GM18870 (cell line): ENCODE data around the gene RGS18.
"Not testable (repeated sequence)": the region's sequence is repeated elsewhere in the genome, so short reads cannot be mapped to it uniquely, and the experiment has no call there.

Experiments
- ATAC-seq: cut with Tn5 transposase; IDR thresholded peaks from one replicate; pipeline ENCODE4 v1.9.1; 2021; ENCODE audit warnings: moderate library complexity; ENCODE audit not compliant: unreplicated experiment

Gene RGS18, protein sequence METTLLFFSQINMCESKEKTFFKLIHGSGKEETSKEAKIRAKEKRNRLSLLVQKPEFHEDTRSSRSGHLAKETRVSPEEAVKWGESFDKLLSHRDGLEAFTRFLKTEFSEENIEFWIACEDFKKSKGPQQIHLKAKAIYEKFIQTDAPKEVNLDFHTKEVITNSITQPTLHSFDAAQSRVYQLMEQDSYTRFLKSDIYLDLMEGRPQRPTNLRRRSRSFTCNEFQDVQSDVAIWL

DNA sequence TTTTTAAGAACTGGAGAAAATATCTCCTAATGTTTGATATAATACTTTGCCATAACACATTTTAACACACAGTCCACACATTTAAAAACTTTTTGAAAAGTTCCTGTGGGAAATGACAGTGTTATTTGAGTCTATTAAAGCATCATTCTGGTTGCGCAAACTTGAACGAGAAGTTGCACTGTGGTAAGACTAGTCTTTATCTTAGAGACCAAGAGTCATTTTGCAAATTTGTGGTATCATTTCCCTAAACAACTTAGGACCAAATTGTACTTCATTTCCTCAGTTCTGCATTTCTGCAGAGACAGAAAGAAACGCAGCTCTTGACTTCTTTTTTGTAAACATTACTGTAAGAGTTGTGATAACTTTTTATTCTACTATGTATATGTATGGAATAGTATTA is at the start of gene RGS18:
RGS18 (plus strand) TSS at position 282 of the 400 bp plus-strand sequence. CDS start 176 bp downstream, outside the sequence.
- ATAC-seq, result peak; percentile 84

DNA sequence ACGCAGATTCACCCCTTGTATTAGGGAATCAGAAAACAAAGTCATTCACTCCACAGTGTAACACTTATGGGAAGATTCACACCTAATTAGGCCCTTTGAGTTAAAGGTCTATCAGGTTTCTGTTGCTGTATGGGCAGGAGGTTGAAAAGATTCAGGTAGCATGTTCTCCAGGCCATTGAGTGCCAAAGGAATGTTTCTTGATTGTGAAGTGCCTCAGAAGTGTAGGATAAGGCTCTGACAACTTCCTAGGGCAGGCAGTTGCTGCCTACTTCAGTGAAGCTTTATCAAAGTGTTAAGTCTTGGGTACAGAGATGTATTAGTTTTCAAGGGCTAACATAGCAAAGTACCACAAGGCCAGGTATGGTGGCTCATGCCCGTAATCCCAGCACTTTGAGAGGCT is 48.7 kb upstream of the RGS18 start:
- ATAC-seq, result no peak

DNA sequence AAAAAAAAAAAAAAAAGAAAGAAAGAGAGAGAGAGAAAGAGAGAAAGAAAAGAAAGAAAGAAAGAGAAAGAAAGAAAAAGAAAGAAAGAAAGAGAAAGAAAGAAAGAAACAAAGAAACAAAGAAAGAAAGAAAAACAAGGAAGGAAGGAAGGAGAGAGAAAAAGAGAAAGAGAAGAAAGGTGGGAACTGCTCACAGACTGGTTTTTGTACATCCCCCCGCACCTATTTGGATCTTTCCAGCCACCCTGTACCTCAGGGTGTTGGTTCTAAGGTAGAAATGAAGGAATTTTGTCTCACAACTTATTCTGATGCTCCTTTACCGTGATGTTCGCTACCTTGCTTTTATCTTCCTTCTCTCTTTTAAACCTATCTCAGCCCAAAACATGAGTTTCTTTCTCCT is 43.3 kb upstream of the RGS18 start:
- ATAC-seq, result no peak

DNA sequence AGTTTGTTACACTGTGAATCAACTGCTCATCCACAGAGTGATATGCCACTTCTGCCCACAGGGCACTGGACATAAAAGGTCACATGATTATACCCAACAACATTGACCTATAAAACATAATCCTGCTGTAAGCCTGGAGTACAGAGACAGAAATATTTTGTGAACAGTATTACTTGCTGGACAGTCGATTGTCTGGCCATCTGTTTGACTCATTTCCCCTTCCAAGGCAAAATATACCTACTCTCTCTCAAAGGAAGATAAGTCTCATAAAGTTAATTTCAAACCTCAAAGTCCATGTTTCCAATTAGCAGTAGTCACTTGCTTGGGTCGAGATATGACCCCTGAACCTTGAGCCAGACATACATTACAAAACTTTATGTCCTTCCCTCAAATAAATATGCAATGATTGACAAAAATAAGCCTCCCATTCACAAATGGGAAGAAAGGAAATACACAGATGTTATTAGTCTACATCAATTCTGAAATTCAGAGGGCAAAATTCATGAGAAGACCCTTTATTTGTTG is 39.3 kb upstream of the RGS18 start:
- no peak for ATAC-seq

DNA sequence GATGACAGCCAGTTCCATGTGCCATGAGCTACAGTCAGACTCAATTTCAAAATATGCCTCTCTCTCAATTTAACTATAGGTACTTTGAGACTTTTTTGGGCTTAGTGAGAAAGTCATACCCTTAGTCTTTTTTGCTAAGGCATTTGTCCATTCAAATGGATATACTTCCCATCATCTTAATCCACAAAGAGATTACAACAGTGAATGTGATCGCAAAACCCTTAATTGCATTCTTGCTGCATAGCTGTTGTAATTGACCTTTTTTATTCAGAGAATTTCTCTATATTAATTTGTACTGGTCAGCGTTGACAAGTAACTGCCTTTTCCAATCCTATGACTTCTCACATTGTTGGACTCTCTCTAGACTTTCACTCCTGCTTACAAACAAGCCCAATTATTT is 38.6 kb upstream of the RGS18 start:
- ATAC-seq, result no peak

DNA sequence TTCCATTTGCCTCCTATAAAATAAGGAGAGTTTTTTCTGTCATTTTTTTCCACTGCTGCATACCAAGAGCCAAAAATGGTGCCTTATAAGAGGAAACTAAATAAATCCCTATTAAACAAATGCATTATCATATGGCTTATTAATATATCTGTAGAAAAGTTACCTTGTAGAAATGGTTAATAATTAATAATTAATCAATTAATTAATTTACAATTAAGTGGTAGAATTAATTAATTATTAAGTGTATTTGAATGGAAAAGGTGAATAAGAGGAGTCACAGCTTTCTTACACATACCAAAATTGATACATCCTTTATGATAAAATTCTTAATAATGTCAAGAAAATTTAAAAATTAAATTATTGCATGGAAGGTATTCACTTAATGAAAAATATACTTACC is 35.6 kb upstream of the RGS18 start:
- ATAC-seq, result no peak

DNA sequence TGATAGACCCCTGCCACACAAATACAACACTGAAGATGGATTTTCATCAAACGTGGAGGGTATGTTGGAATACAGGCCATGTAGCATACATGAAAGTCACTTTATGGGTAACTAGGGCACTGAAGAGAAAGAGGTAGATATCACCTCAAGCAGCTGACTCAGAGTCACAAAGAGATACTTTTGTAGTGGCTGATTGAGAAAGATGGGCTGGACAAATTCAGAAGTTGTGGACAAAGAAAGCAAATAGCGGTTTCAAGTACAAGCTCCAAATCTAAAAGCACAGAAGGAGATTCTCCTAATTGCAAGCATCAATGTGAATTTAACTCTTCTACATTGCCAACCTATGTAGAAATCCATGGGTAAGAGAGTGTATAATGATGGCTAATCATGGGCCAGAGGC is 35.0 kb upstream of the RGS18 start:
- no peak for ATAC-seq

DNA sequence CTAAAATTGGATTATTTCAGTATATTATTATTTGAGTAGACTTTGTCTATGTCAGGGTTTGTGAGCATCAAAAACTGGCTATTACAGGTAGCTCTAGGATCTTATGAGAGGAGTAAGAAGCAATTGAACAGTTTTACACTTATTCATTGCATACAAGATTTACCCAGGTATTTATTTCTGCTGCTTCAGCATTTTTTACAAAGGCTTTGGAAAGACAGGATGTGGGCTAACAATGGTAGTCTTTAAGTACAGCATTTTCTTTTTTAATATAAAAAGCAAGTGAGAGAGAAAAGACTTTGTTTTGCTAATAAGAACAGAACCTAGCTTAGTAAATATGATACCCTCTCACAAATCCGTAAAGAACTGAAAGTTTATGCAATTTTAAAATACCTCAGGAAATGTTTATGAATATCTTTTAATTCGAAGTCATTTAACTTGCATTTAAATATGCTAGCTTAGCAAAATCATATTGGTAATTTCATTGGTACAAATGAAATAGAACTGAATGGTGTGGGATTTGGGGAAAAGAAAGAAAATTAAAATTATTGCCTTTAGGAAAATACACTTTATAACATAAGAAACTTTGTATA is 32.1 kb upstream of the RGS18 start:
- no peak for ATAC-seq

DNA sequence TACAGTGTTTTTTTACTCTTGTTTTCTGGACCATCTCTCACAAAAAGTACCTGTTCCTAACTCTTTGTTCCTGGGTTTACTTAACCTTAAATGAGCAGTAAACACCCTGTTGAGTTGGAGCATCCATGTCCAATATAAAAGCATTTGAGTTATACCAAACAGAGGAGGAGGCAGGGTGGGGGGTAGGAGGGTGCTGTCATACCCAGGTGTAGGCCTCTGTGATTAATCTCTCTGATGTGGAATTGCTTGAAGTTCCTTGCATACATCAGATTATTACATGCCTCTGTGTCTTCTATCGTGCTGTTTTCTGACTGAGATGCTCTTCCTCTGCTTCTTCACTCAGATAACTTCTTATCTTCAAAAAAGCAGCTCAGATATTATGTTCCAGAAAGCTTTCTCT is 28.1 kb upstream of the RGS18 start:
- ATAC-seq, result no peak

DNA sequence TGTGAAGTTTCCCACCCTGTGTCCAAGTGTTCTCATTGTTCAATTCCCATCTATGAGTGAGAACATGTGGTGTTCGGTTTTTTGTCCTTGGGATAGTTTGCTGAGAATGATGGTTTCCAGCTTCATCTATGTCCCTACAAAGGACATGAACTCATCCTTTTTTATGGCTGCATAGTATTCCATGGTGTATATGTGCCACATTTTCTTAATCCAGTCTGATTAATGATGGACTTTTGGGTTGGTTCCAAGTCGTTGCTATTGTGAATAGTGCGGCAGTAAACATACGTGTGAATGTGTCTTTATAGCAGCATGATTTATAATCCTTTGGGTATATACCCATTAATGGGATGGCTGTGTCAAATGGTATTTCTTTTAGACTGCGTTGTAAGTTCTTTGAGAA is 27.4 kb upstream of the RGS18 start:
- ATAC-seq, result not testable (repeated sequence)

DNA sequence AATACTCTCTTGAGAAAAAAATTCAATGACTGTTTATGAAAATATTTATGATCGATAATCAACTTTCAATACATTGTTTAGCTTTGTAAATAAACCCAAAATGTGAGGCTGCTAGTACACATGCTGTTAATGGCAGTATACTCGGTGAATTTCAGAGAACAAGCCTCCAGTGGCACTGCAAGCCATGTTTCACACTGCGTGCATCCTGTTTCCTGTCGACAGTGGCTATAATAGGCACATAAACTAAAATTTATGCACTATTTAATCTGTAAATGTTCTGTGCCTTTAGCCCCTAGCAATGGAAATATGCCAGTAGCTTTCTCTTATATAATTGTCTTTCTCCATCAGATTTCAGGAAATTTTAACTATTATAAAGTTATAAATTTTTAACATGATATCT is 26.3 kb upstream of the RGS18 start:
- no peak for ATAC-seq

DNA sequence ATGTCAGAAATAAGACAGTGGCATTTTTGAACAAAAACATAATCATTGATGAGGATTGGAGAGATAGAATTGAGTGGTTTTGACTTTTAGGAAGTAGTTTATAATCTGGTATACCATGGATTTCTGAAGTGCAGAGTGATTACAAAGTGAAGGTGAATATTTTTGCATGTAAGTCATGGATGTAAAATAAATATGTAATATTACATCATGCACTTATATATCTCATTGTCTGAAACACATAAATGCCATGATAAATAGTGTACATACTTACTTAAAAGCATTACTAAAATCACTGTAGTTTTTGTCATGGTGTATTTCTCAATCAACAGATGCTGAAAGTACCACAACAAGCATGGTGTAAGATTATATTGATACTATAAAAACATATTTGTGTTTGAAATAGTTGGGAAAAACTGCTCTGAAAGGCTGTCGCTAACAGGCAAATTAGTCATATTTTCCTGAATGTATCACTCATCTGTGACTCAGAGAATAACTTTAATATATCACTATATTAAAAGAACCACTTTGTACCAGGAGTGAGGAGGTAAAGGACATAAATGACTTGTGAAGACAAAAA is 24.8 kb upstream of the RGS18 start:
- no peak for ATAC-seq

DNA sequence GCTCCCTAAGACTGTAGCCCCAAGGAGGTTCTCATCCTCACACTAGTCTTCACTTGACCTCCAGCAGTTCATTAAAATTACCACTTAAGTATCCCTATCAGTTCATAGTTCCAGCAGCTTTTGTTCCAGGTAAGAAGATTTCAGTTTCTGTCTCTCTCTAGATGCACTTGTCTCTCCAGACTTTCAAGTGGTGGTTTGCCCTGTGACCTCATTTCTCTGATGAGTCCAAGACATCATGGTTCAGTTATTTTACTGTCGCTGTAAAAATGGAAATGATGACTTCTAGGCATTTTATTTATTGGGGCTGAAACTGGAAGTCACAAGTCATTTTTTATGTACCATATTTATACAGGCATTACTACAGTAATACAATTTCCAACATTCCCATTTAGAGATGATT is 17.9 kb upstream of the RGS18 start:
- ATAC-seq, result no peak

DNA sequence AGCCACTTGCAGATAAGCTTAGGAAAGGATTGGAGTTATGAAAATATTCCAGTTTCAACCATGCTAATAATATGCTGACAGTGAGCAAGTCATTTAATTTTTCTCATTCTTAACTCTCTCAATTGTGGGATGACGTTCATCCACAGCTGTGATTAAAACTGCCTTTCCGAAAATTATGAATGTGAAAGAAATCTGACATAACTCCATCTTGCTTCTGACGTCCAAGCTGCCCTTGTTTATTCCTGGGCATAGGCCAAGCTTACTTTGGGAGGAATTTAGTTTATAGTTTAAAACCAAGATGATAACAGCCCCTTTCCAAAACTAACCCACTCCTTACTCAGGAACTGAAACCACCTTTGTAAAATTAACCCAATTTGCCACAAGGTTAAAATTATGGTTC is 11.0 kb upstream of the RGS18 start:
- ATAC-seq, result no peak

DNA sequence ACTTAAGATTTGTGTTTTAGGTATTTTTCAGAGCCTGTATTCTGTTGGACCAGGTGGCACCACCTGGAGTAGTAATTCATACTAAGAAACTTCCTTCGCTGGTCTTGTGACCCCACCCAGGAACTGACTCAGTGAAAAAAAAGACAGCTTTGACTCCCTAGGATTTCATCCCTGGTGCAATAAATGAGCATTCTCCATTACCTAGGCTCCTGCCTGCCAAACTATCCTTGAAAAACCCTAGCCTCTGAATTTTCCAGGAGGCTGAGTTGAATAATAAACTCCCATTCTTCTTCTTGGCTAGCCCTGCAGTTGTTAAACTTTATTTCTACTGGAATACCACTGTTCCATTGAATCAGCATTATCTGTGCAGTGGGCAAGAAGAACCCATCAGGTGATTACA is 10.6 kb upstream of the RGS18 start:
- no peak for ATAC-seq

DNA sequence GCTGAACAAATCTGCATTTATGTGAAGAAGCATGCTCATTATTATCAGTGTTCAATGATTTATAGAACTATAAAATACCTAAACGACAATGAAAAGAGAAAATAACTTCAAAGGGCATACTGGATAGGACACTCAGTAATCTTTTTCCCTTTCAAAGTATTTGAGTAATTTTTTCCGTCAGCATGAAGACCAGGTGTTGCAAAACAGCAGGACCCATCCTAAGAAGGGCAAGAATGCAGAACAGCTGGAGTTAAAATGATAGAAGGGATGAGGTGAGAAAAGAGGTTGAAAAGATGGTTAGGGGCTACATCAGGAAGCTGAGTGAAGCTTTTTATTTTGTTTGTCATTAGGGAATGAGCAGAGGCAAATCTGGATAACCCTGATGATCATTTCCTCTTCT is 7.1 kb upstream of the RGS18 start:
- ATAC-seq, result no peak

DNA sequence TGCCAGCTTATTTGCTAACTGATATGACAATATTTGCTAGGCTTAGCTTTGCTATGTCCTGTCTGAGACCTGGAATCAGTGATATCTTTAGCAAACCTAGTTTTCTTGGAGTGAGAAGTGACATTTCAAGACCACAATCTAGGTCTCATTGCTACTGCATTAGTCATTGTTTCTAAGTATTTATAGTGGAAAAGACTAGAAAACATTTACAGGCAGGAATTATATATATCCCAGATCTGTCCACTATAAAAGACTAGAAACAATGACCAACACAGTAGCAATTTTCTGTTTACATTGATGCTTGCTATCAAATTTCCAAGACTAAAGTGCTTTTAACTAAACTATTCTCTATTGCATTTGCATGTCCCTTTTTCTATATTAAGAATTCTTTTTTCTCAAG is 5.0 kb upstream of the RGS18 start:
- ATAC-seq, result no peak

DNA sequence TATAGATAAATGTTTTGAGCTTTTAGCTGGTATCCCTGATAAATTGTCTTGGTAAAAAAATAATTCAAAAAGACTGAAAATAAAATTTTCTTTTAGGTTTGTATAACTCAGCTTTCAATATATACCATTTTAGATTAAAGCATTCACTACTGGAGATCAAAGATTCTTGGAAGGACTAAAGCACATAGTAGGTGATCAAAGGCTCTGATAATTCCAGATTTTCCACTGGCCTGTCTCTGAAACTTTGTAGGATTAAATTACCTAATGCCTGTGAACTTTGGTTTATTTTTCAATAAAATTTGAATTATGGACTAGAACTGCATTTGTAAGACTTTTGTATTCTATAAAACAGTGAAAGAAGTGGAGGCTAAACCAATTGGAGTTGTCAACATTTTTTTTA is 1.2 kb upstream of the RGS18 start:
- ATAC-seq, result no peak

DNA sequence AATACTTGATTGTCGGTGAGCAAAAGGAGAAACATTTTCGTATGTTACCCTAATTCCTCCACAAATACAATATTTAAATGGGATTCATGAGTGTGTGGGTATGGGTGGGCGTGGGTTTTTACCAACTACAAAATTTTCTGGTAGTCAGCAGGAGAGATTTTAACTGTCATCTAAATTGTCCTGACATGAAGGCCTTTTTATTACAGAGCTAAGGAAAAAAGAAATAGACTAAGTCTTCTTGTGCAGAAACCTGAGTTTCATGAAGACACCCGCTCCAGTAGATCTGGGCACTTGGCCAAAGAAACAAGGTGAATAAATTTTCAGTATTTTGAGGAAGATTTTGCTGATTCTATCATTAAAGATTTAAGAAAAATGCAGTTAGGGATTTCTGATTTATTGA is 752 bp downstream of the RGS18 start:
- ATAC-seq, result no peak

DNA sequence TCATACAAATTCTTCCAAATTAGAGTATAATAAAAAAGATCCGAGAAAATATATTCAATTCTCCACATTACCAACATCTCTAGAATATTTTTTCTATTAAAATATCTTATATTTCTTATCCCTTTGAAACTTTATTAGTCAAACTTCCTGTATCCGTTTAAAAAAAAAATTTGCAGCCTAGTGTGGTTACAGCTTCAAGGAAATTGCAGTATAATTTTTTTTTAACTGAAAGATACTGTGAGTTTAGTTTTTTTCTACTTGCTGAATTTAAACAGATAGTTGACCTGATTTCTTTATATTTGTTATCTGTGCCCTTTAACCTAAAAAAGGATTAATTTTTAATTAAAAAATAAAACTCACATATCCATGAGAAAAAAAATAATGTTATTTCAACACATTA is 1.5 kb downstream of the RGS18 start:
- ATAC-seq, result no peak

DNA sequence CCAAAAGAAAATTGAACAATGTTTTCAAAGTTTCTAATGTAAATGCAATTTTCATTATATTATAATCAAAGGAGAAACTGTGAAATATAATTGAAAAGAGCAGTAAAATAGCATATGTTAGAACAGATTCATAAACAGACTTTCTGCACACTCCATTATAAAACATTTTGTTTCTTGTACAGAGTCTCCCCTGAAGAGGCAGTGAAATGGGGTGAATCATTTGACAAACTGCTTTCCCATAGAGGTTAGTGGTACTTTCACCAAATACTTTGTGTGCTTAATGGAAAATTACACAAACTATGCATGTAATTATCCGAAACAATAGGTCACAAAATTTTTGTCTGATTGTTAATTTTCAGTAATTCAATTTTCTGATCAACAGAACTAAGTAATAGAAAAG is 1.9 kb downstream of the RGS18 start:
- ATAC-seq, result no peak

DNA sequence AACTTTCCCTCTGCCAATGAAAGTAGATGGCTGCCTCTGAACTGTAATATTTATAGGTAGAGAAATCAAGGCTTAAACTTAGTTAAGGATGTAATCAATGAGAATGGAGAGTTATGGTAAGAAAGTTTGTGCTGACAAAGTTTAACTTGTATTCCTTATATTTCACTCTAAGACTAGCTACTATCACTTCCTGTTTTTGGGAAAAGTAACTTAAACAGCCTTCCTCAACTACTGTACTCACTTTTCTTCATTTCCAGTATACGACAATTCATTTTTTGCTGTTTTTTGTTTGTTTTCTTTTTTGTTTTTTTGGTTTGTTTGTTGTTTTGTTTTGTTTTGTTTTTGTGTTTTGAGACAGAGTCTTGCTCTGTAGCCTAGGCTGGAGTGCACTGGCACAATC is 3.7 kb downstream of the RGS18 start:
- no peak for ATAC-seq

DNA sequence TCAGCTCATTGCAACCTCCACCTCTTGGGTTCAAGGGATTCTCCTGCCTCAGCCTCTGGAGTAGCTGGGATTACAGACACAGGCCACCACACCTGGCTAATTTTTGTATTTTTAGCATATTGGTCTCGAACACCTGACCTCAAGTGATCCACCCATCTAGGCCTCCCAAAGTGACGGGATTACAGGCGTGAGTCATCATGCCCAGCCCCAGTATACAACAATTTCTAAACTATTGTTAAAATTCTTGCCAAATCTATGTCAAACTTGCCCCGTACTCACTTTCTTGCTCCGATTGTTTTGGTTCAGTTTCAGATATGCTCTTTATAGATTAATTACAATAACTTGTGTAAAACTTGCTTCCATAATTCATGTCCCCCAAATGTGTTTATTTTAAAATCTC is 4.1 kb downstream of the RGS18 start:
- ATAC-seq, result no peak
